Measurements from ENCODE around the gene SF3B3.

GRCh38 chr16:70598937-70599503 lies 75.4 kb downstream of the SF3B3 start:
- TF ChIP-seq EZH2 (IDR thresholded peaks at IDR 0.05) (no peak), EZH2phosphoT487 (IDR thresholded peaks at IDR 0.05) (no peak)
